ENCODE results near the gene LMX1A. TPM values are rescaled to one million over a fixed set of nuclear protein-coding genes. Genes with fewer than 3 reads are reported as not detected.

Gene LMX1A
- under 1 TPM in 2 of 5 donors, not detected in 3; 0.04 to 0.07 TPM for polyA plus RNA-seq (ENCODE audit: insufficient read depth in 1 of 5, insufficient read length in 5 of 5, low replicate concordance in 1 of 5)
- long read RNA-seq, donor 1, result 0 reads
- long read RNA-seq, donor 2, result 0 reads
- long read RNA-seq, donor 3, result 0 reads
- long read RNA-seq, donor 4, result 0 reads
- long read RNA-seq, donor 5, result 0 reads
- long read RNA-seq, donor 6, result 0 reads
- long read RNA-seq, donor 7, result 0 reads
- long read RNA-seq, donor 8, result 0 reads

DNA sequence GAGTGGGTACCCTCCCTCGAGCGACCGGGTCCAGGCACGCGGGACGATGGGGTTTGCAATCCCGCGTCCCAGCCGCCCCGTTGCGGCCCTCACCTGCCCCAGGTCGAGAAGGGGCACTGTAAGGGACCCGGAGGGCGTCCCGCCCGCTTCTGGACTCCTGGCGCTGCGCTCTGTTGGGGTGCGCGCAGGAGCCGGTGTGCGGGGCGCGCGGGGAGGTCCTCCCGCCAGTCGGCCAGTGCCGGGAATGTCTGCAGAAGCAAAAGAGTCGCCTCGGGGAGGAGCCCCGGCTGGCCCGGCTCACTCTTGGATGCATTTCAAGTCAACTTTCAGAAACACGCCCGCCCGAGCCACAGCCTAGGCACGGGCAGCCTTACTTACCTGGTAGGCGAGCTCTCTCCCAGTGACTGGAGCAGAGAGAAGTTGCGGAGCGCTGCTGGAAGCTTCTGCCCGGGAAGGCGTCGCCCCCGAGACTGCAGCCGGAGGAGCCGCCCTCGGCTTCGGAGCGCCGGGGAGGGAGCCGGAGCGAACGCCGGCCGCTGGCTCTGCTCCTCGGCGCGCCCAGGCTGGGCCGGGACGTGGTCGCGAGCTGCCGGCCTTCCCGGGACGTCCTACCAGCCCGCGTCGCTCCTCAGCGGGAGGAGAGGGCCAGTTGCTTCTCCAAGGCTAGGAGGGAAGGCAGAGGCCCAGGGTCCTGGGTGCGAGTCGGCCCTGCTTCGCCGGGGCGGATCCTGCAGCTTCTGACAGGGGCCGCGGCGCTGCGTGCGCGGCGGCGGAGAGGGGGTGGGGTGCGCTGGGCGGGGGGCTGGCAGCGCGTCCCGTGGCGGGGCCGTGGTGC lies at the start of gene LMX1A:
Gene LMX1A (minus strand): TSS at position 739 of the 835 bp plus-strand sequence. CDS start 1,156 bp downstream, outside the sequence.
- DNase-seq, result no peak

- no peak for DNase-seq
Observed at GRCh38 chr1:165403835-165404482, 47.4 kb upstream of the LMX1A start.

GRCh38 chr1:165402517-165403111 lies 46.1 kb upstream of the LMX1A start:
- no peak for DNase-seq

DNA sequence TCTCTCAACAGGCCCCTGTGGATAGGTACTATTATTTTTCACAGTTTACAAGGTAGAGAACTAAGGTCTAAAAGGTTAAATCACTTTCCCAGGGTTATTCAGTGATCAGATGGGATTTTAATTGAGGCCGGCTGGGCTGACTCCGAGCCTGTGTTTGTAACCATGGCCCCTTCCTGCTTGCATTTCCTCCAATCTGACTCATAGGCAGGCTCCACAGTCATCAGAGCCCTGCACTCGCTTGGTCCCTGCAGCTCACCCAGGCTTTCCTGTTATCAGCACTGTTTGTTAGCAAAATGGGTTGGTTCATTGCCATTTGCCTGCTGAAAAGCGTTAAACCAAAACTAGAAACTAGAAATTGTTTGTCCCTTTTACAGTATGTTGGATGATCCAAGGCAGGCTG lies 41.4 kb upstream of the LMX1A start:
- DNase-seq, result peak in 1 of 2 donors; percentile 41

GRCh38 chr1:165395901-165396300 lies 39.4 kb upstream of the LMX1A start:
- no peak for DNase-seq

DNA sequence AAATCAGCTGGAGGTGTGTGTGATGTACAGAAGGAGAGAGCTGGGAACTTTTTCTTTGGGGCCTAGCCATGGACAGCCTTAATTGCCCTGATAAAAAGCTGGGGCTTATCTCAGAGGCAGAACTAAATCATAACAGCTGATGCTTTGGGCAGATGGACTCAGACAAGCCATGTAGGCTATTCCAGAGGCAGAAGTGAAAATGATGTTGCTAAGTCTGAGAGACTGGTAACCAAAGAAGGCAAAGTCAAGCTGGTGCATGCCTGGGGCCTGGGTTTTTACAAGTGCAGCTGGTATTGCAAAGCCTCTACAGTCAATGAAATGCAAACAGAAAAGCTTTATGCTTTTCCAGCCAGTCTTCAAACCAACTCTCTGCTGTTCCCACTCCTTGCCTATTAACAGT lies 39.0 kb upstream of the LMX1A start:
- no peak for DNase-seq

DNA sequence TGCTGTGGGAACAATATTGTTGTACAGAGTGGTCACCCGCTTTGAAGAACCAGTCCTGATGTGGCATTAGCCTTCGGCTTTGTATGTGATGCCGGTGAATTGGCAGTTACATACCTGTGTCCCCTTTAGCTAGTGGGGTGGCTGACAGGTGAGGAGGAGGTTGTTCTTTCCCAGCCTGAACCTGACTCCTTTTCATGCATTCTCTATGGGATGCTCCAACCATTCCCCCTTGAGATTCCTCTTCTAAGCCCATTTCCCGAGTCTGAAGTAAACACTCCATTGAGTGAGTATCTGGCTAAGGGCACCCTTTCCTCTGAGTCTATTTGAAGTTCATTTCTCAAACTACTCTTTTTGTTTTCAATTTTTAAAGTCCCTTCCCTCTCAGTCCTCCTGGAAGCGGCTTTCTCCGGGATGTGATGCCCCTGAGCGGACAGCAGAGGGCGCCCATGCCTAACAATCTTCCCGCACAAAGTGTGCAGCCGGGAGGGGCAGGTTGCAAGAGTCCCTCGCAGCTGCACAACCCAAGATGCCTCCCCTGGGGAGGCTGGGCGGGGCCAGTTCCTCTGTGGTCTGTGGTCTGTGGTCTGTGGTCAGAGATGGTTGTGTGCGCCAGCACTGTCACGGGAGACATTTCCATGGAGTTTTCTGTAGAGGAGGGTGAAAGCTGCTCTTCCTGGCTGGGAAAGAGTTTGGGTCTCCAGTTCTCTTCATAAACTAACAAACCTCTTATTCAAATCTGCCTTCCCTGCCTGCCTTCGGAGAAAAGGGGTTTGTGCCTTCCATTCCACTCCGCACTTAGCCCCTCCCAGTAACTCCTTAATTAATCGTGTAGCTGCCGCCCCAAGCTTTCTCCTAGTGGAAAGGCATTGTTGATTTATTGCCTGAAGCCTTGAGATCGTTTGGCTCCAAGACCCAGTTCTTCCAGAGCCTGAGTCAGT lies 36.4 kb upstream of the LMX1A start:
- peak; percentile 71 to 72 for DNase-seq

DNA sequence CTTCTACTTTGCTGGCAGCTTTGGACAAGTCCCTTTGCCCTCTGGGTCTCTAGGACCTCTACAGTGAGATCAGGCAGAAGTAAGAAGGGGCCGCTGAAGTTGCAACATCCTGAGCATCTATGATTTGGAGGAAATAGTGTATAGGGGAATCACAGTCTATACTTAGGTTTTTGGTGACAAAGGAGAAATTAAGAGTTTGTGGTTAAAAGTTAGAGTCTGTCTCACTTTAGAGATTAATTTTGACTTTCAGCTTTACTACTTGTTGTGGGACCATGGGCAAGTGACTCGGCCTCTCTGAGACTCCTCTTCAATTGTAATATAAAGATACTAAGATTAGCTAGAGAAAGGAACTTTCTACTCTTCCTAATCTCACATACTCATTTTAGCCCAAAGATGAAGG lies 33.1 kb upstream of the LMX1A start:
- no peak for DNase-seq

DNA sequence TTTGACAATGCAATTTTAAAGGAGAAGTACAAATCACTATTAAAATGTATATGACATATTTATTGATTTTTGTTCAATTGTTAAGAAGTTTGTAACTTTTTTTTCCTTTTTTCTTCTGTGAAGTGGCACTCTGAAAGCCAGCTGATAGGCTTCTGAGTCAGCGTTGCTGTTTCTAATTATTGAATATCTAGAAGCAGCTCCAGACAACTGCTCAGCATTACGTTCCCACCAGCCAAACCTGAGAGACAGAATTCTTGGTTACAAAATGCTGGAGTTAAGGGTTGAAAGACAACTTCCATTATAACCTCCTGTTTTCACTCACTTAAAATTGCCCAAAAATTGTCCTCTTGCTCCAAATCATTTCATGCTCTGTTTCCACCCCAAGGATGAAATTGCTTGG lies 31.4 kb upstream of the LMX1A start:
- no peak for DNase-seq

- DNase-seq, result no peak
Observed at GRCh38 chr1:165387505-165387904, 31.0 kb upstream of the LMX1A start.

- no peak for DNase-seq
Observed at GRCh38 chr1:165383599-165384405, 27.3 kb upstream of the LMX1A start.

- no peak for DNase-seq
Observed at GRCh38 chr1:165383067-165383466, 26.6 kb upstream of the LMX1A start.

- DNase-seq, result no peak
Observed at GRCh38 chr1:165381745-165382505, 25.4 kb upstream of the LMX1A start.

DNA sequence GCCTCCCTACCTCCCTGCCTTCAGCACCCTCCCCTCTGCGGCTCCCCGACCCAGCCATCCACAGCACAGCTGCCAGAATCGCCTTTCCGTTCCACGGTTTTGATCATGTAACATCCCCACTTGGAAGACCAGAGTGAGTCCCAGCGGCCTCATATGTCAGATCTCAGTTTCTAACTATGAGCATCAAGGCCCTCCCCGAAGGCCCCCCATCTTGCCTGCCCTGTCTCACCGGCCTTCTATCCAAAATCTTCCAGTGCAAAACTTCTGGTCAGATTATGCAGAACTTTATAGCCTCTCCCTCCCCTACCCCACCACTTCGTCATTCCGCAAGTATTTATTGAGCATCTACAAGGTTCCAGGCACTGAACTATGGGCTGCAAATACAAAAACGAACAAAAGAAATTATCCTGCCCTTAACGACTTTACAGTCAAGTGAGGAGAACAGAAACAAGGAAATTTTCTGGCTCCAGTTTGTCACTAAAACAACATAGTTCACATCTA lies 20.3 kb upstream of the LMX1A start:
- DNase-seq, result no peak

GRCh38 chr1:165376041-165376810 lies 19.7 kb upstream of the LMX1A start:
- peak; percentile 85 to 87 for DNase-seq

DNA sequence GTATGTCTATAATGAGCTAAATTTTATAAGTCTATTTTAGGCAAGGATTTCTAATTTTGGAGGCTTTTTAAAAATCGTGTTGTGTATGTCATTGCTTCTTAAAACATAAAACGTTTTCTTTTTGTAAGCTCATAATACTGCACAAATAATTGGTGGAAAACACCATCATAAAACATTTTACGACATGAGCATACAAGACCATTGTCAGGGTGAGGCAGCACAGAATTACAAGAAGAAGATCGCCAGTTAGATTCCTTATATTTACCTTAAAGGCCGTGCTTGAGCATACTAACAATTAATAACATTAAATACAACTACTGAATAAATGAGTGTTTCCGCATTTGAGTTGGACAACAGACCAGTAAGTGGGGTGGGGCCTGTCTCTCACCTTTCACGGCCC lies 19.1 kb upstream of the LMX1A start:
- DNase-seq, result no peak

DNA sequence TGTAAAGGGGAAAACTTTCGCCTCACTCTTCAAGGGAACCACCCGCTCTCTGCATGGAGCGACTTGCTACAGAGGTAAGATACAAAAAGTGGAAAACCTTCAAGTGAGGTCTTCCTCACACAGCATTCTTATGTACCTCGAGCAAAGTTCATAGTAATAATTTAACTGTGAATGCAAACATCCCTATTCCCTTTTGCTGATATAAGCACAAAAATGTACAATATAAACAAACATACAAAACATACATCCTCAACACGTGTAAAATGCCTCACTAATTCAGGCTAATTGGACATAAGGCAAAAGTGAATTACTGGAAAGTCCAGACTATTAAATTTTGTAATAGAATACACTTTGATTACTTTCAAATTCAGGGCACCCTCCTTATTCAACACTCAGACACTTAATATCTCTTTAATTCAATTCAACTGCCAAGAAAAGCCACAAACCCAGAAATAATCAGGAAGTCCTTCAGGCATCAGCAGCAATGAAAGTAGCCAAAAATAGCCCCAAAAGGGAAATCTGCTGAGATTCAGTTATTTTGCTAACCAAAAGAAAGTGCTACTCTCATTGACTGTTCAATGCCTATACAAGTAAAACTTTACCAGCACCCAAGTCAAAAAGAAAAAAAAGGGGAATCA lies 15.2 kb upstream of the LMX1A start:
- no peak for DNase-seq

- DNase-seq, result peak in 1 of 2 donors; percentile 24
Observed at GRCh38 chr1:165369255-165369848, 12.8 kb upstream of the LMX1A start.

All from right lung (tissue), 10 donors.